Naive B cell (primary cell): ENCODE measurements around the gene MNX1. TPM values are rescaled to one million over a fixed set of nuclear protein-coding genes. Genes with fewer than 3 reads are reported as not detected.

Experiments
- ATAC-seq, 2 donors: fragments of 150-1000 bp; cut with Tn5 transposase; 2 replicates each; pipeline ENCODE4 v1.10.0; 2021; ENCODE audit warnings: low read depth in 2 of 2, mild to moderate bottlenecking in 2 of 2, moderate library complexity in 2 of 2
- DNase-seq: peaks from one replicate; pipeline ENCODE4 v3.0.0; 2022
- H3K27ac Mint-ChIP-seq, 6 donors: one replicate each; pipeline ENCODE4 v1.8.0; 2020 to 2022; ENCODE audit warnings: mild to moderate bottlenecking in 6 of 6, mixed read lengths in 6 of 6, moderate library complexity in 5 of 6, inconsistent platforms in 2 of 6
- H3K27me3 Mint-ChIP-seq, 3 donors: one replicate each; pipeline ENCODE4 v1.8.0; 2021 to 2022; ENCODE audit warnings: mixed read lengths in 3 of 3, mild to moderate bottlenecking in 1 of 3
- H3K36me3 Mint-ChIP-seq, 2 donors: one replicate each; pipeline ENCODE4 v1.8.0; 2020 to 2022; ENCODE audit warnings: mixed read lengths in 2 of 2, inconsistent platforms in 1 of 2, mild to moderate bottlenecking in 1 of 2
- H3K4me1 Mint-ChIP-seq, 3 donors: one replicate each; pipeline ENCODE4 v1.8.0; 2020 to 2022; ENCODE audit warnings: mixed read lengths in 3 of 3, inconsistent platforms in 1 of 3, mild to moderate bottlenecking in 1 of 3, moderate library complexity in 1 of 3
- H3K4me3 Mint-ChIP-seq, 8 donors: one replicate each; pipeline ENCODE4 v1.8.0; 2020 to 2022; ENCODE audit warnings: mild to moderate bottlenecking in 8 of 8, mixed read lengths in 8 of 8, moderate library complexity in 8 of 8, inconsistent platforms in 2 of 8
- H3K9me3 Mint-ChIP-seq, 7 donors: one replicate each; pipeline ENCODE4 v1.8.0; 2020 to 2022; ENCODE audit warnings: mixed read lengths in 7 of 7, mild to moderate bottlenecking in 5 of 7, inconsistent platforms in 2 of 7, moderate library complexity in 1 of 7
- polyA plus RNA-seq, 6 donors: library from polyadenylated mRNA; unstranded; fragments of 300-500 nt; fragmentation: Illumina TruSeq; gene quantifications; one replicate each; pipeline ENCODE4 v1.2.3, GENCODE V29; 2021; ENCODE audit warnings: low read depth in 6 of 6

The MNX1 gene
- not detected for polyA plus RNA-seq

GRCh38 chr7:157010588-157011332, at the start of gene MNX1:
Gene MNX1 (minus strand): TSS chr7:157010663. CDS start chr7:157010350, 313 bp downstream.
- no peaks in the 10 kb centered on the region for H3K36me3 Mint-ChIP-seq
- peak within 1 kb of the TSS in 1 of 6 donors; percentile 79 for H3K27ac Mint-ChIP-seq
- DNase-seq (peak; percentile 37), ATAC-seq (peak; percentile 73 to 84)
- peaks cover 0 to 8% (median 0%) of the 10 kb centered on the region in 7 donors for H3K9me3 Mint-ChIP-seq
- H3K4me1 Mint-ChIP-seq, result peaks cover 13 to 17% (median 14%) of the 10 kb centered on the region in 3 donors
- H3K4me3 Mint-ChIP-seq, result peak within 1 kb of the TSS; percentile 55 to 86 (median 78)
- peaks cover 46 to 81% (median 69%) of the 10 kb centered on the region in 3 donors for H3K27me3 Mint-ChIP-seq

GRCh38 chr7:157059534-157059933, 49.1 kb upstream of the MNX1 start:
- ATAC-seq, result no peak
- peak overlapping the region in 1 of 6 donors; percentile 13 for H3K27ac Mint-ChIP-seq
- H3K4me3 Mint-ChIP-seq, result peak overlapping the region in 1 of 8 donors; percentile 17

GRCh38 chr7:157058701-157059100, 48.2 kb upstream of the MNX1 start:
- no peaks in the 10 kb centered on the region for H3K4me1 Mint-ChIP-seq
- no peak overlapping the region for H3K27ac Mint-ChIP-seq
- ATAC-seq (no peak), DNase-seq (no peak)
- peaks cover 12 to 30% (median 19%) of the 10 kb centered on the region in 7 donors for H3K9me3 Mint-ChIP-seq
- H3K4me3 Mint-ChIP-seq, result no peak overlapping the region
- peaks cover 4 to 25% of the 10 kb centered on the region in 2 donors for H3K36me3 Mint-ChIP-seq
- peaks cover 9 to 44% (median 41%) of the 10 kb centered on the region in 3 donors for H3K27me3 Mint-ChIP-seq

More at GRCh38 chr7:157059534-157059933, 49.1 kb upstream of the MNX1 start:
- Mint-ChIP-seq H3K27me3 (peaks cover 9 to 45% (median 32%) of the 10 kb centered on the region in 3 donors), H3K4me1 (no peaks in the 10 kb centered on the region), H3K36me3 (peaks cover 4 to 17% of the 10 kb centered on the region in 2 donors), H3K9me3 (peaks cover 13 to 29% (median 20%) of the 10 kb centered on the region in 7 donors)
- no peak for DNase-seq

- Mint-ChIP-seq H3K9me3 (peaks cover 16 to 30% (median 19%) of the 10 kb centered on the region in 7 donors), H3K4me1 (no peaks in the 10 kb centered on the region), H3K4me3 (no peak overlapping the region), H3K27me3 (peaks cover 11 to 47% (median 42%) of the 10 kb centered on the region in 3 donors), H3K36me3 (peaks cover 3 to 29% of the 10 kb centered on the region in 2 donors), H3K27ac (no peak overlapping the region)
- ATAC-seq, result no peak
- no peak for DNase-seq
Measured at GRCh38 chr7:157058068-157058467, 47.6 kb upstream of the MNX1 start.

- no peak overlapping the region for H3K4me3 Mint-ChIP-seq
- H3K27ac Mint-ChIP-seq, result no peak overlapping the region
- H3K36me3 Mint-ChIP-seq, result peaks cover 0 to 21% of the 10 kb centered on the region in 2 donors
- peaks cover 10 to 48% (median 35%) of the 10 kb centered on the region in 3 donors for H3K27me3 Mint-ChIP-seq
- H3K4me1 Mint-ChIP-seq, result no peaks in the 10 kb centered on the region
- peaks cover 11 to 30% (median 14%) of the 10 kb centered on the region in 7 donors for H3K9me3 Mint-ChIP-seq
- no peak for DNase-seq
- no peak for ATAC-seq
Measured at GRCh38 chr7:157056957-157057902, 46.8 kb upstream of the MNX1 start.

- no peak for DNase-seq
- Mint-ChIP-seq H3K4me3 (no peak overlapping the region), H3K4me1 (no peaks in the 10 kb centered on the region), H3K36me3 (peaks cover 0 to 14% of the 10 kb centered on the region in 2 donors), H3K9me3 (peaks cover 5 to 22% (median 10%) of the 10 kb centered on the region in 7 donors), H3K27me3 (peaks cover 10 to 48% (median 39%) of the 10 kb centered on the region in 3 donors), H3K27ac (no peak overlapping the region)
- no peak for ATAC-seq
Measured at GRCh38 chr7:157056246-157056645, 45.8 kb upstream of the MNX1 start.

GRCh38 chr7:157054927-157055326, 44.5 kb upstream of the MNX1 start:
- DNase-seq (no peak), ATAC-seq (no peak)
- peaks cover 14 to 50% (median 43%) of the 10 kb centered on the region in 3 donors for H3K27me3 Mint-ChIP-seq
- no peak overlapping the region for H3K27ac Mint-ChIP-seq
- H3K4me3 Mint-ChIP-seq, result no peak overlapping the region
- H3K36me3 Mint-ChIP-seq, result peaks cover 0 to 14% of the 10 kb centered on the region in 2 donors
- no peaks in the 10 kb centered on the region for H3K4me1 Mint-ChIP-seq
- H3K9me3 Mint-ChIP-seq, result peaks cover 5 to 22% (median 10%) of the 10 kb centered on the region in 7 donors

GRCh38 chr7:157053118-157053517, 42.7 kb upstream of the MNX1 start:
- H3K27me3 Mint-ChIP-seq, result peaks cover 14 to 45% (median 33%) of the 10 kb centered on the region in 3 donors
- peaks cover 5 to 22% (median 11%) of the 10 kb centered on the region in 7 donors for H3K9me3 Mint-ChIP-seq
- no peak for ATAC-seq
- peaks cover 0 to 14% of the 10 kb centered on the region in 2 donors for H3K36me3 Mint-ChIP-seq
- H3K4me1 Mint-ChIP-seq, result no peaks in the 10 kb centered on the region
- no peak overlapping the region for H3K27ac Mint-ChIP-seq
- no peak overlapping the region for H3K4me3 Mint-ChIP-seq
- no peak for DNase-seq

- H3K9me3 Mint-ChIP-seq, result peaks cover 0 to 2% (median 0%) of the 10 kb centered on the region in 7 donors
- DNase-seq (no peak), ATAC-seq (no peak)
- H3K36me3 Mint-ChIP-seq, result no peaks in the 10 kb centered on the region
- peak overlapping the region in 1 of 6 donors; percentile 42 for H3K27ac Mint-ChIP-seq
- peaks cover 9 to 22% (median 11%) of the 10 kb centered on the region in 3 donors for H3K27me3 Mint-ChIP-seq
- no peak overlapping the region for H3K4me3 Mint-ChIP-seq
- H3K4me1 Mint-ChIP-seq, result no peaks in the 10 kb centered on the region
Measured at GRCh38 chr7:157047148-157047547, 36.7 kb upstream of the MNX1 start.

- H3K36me3 Mint-ChIP-seq, result no peaks in the 10 kb centered on the region
- ATAC-seq, result no peak
- DNase-seq, result no peak
Measured at GRCh38 chr7:157046681-157047080, 36.2 kb upstream of the MNX1 start.

GRCh38 chr7:157044943-157045660, 34.6 kb upstream of the MNX1 start:
- Mint-ChIP-seq H3K4me1 (no peaks in the 10 kb centered on the region), H3K4me3 (no peak overlapping the region), H3K27me3 (peaks cover 5 to 14% (median 5%) of the 10 kb centered on the region in 3 donors), H3K36me3 (no peaks in the 10 kb centered on the region), H3K27ac (no peak overlapping the region), H3K9me3 (peaks cover 0 to 2% (median 0%) of the 10 kb centered on the region in 7 donors)
- DNase-seq, result no peak
- ATAC-seq, result no peak

More at GRCh38 chr7:157046681-157047080, 36.2 kb upstream of the MNX1 start:
- H3K27ac Mint-ChIP-seq, result no peak overlapping the region
- H3K27me3 Mint-ChIP-seq, result peaks cover 9 to 22% (median 11%) of the 10 kb centered on the region in 3 donors
- H3K9me3 Mint-ChIP-seq, result peaks cover 0 to 2% (median 0%) of the 10 kb centered on the region in 7 donors
- H3K4me1 Mint-ChIP-seq, result no peaks in the 10 kb centered on the region
- H3K4me3 Mint-ChIP-seq, result no peak overlapping the region

- H3K4me3 Mint-ChIP-seq, result no peak overlapping the region
- no peak for DNase-seq
- H3K27me3 Mint-ChIP-seq, result peaks cover 0 to 14% (median 5%) of the 10 kb centered on the region in 3 donors
- no peaks in the 10 kb centered on the region for H3K36me3 Mint-ChIP-seq
- no peak for ATAC-seq
- peaks cover 0 to under 1% (median 0%) of the 10 kb centered on the region in 7 donors for H3K9me3 Mint-ChIP-seq
- no peak overlapping the region for H3K27ac Mint-ChIP-seq
- H3K4me1 Mint-ChIP-seq, result no peaks in the 10 kb centered on the region
Measured at GRCh38 chr7:157044147-157044687, 33.8 kb upstream of the MNX1 start.
